ENCODE data around the gene STPG4. TPM values are rescaled to one million over a fixed set of nuclear protein-coding genes. Genes with fewer than 3 reads are reported as not detected.
"Not testable (repeated sequence)": the region's sequence is repeated elsewhere in the genome, so short reads cannot be mapped to it uniquely, and the experiment has no call there.

Gene STPG4
- total RNA-seq, 1 experiment from 2014 or later, result 0.79 TPM

DNA sequence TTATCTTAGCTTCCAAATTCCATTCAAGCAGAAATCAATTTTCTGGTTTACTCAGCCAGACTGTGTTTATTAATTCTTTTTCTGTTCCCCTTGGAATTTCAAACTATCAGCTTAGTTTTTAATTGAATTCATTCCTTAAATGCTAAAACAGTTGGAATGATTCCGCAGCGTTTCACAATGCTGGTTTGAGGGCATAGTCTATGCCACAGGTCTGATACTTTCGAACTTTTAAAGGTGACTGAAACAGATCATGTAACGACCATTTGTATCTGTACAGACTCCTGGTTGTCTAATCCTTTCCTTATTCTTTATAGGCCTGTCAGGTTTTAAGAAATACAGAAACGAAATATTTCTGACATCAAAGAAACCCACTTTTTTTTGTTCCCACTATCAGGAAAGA lies 45.4 kb downstream of the STPG4 start:
- H3K4me1 ChIP-seq, result peaks cover 22% of the 10 kb centered on the region
- CTCF ChIA-PET, result no interaction called here
- BruUV-seq (replicated peaks), result no TSS peak
- peaks cover 12% of the 10 kb centered on the region for H3K36me3 Mint-ChIP-seq (ENCODE audit: insufficient read depth, unreplicated experiment)
- peaks cover 6% of the 10 kb centered on the region for H3K9me3 ChIP-seq
- no peaks in the 10 kb centered on the region for H3K27me3 Mint-ChIP-seq (ENCODE audit: insufficient read depth, unreplicated experiment)
- intact Hi-C loops (cut with micrococcal nuclease; ENCODE audit: unreplicated experiment), result no loop called here
- no peak for DNase-seq
- peaks cover 22% of the 10 kb centered on the region for H3K4me1 Mint-ChIP-seq (ENCODE audit: low read depth, unreplicated experiment)
- H3K4me3 ChIP-seq (ENCODE audit: low read depth, low read length), result no peak overlapping the region
- POLR2A ChIA-PET, result no interaction called here
- H3K4me3 Mint-ChIP-seq (ENCODE audit: unreplicated experiment), result no peak overlapping the region
- no peaks in the 10 kb centered on the region for H3K36me3 ChIP-seq (ENCODE audit: control insufficient read depth, insufficient read depth, low read length)
- H3K9me3 Mint-ChIP-seq (ENCODE audit: unreplicated experiment), result peaks cover 10% of the 10 kb centered on the region
- H3K27me3 ChIP-seq (replicated peaks; ENCODE audit: control insufficient read depth, insufficient read depth, low read length), result no peaks in the 10 kb centered on the region
- TF ChIP-seq, protein P1, sequence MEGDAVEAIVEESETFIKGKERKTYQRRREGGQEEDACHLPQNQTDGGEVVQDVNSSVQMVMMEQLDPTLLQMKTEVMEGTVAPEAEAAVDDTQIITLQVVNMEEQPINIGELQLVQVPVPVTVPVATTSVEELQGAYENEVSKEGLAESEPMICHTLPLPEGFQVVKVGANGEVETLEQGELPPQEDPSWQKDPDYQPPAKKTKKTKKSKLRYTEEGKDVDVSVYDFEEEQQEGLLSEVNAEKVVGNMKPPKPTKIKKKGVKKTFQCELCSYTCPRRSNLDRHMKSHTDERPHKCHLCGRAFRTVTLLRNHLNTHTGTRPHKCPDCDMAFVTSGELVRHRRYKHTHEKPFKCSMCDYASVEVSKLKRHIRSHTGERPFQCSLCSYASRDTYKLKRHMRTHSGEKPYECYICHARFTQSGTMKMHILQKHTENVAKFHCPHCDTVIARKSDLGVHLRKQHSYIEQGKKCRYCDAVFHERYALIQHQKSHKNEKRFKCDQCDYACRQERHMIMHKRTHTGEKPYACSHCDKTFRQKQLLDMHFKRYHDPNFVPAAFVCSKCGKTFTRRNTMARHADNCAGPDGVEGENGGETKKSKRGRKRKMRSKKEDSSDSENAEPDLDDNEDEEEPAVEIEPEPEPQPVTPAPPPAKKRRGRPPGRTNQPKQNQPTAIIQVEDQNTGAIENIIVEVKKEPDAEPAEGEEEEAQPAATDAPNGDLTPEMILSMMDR (IDR thresholded peaks at IDR 0.05; ENCODE audit: insufficient read depth in 1 of 2, low read depth in 1 of 2, low read length in 1 of 2, severe bottlenecking in 1 of 2, unreplicated experiment in 1 of 2), result no peak
- H3K27ac Mint-ChIP-seq (ENCODE audit: unreplicated experiment), result no peak overlapping the region

DNA sequence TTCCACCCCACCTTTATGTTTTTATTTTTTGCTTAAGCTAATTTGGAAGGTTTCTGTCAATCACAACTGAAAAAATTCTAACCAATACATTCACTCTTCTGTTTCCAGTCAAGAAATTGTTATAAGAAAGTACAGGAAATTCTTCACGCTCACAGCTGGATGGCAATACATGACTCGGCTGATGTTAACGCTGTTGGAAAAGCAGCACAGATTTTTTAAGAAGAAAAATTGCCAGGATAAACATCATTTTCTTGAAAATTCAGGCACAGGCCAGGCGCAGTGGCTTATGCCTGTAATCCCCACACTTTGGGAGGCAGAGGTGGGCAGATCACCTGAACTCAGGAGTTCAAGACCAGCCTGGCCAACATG lies 46.1 kb downstream of the STPG4 start:
- TF ChIP-seq, protein P1 (IDR thresholded peaks at IDR 0.05; ENCODE audit: insufficient read depth in 1 of 2, low read depth in 1 of 2, low read length in 1 of 2, severe bottlenecking in 1 of 2, unreplicated experiment in 1 of 2), result no peak
- intact Hi-C loops (cut with micrococcal nuclease; ENCODE audit: unreplicated experiment), result no loop called here
- ChIA-PET POLR2A (no interaction called here), CTCF (no interaction called here)
- Mint-ChIP-seq H3K27me3 (ENCODE audit: insufficient read depth, unreplicated experiment) (no peaks in the 10 kb centered on the region), H3K9me3 (ENCODE audit: unreplicated experiment) (peaks cover 10% of the 10 kb centered on the region), H3K4me1 (ENCODE audit: low read depth, unreplicated experiment) (peaks cover 22% of the 10 kb centered on the region), H3K4me3 (ENCODE audit: unreplicated experiment) (no peak overlapping the region), H3K36me3 (ENCODE audit: insufficient read depth, unreplicated experiment) (peaks cover 12% of the 10 kb centered on the region), H3K27ac (ENCODE audit: unreplicated experiment) (peak overlapping the region; percentile 85)
- no peaks in the 10 kb centered on the region for H3K36me3 ChIP-seq (ENCODE audit: control insufficient read depth, insufficient read depth, low read length)
- H3K4me3 ChIP-seq (ENCODE audit: low read depth, low read length), result no peak overlapping the region
- no peak for DNase-seq
- H3K9me3 ChIP-seq, result peaks cover 6% of the 10 kb centered on the region
- peaks cover 25% of the 10 kb centered on the region for H3K4me1 ChIP-seq
- BruUV-seq (replicated peaks), result no TSS peak
- H3K27me3 ChIP-seq (replicated peaks; ENCODE audit: control insufficient read depth, insufficient read depth, low read length), result no peaks in the 10 kb centered on the region

DNA sequence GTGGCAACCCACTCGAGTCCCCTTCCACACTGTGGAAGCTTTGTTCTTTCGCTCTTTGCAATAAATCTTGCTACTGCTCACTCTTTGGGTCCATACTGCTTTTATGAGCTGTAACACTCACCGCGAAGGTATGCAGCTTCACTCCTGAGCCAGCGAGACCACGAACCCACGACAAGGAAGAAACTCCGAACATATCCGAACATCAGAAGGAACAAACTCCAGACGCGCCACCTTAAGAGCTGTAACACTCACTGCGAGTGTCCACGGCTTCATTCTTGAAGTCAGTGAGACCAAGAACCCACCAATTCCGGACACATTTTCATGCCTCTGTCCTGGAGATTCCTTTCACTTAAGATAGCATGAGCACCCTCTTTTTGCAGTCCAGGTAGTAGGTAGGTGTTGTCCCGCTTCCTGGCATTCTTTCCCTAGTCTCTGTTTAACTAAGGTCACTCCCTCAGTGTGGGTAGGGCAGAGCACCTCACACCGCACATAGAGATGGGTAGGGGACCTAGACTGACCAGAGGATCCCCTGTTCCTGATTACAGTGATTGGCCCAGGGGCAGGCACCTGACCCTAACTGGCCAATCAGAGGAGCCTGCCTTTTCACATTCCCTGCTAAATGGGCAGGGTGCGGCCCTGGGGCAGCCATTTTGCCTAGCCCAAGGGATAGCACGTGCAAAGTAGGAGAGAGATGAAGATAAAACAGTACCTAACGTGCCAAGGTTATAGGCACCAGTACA lies 46.7 kb downstream of the STPG4 start:
- intact Hi-C loops (cut with micrococcal nuclease; ENCODE audit: unreplicated experiment); H3K4me3 Mint-ChIP-seq (ENCODE audit: unreplicated experiment); H3K9me3 Mint-ChIP-seq (ENCODE audit: unreplicated experiment); H3K4me3 ChIP-seq (ENCODE audit: low read depth, low read length); H3K9me3 ChIP-seq; POLR2A ChIA-PET; H3K27me3 Mint-ChIP-seq (ENCODE audit: insufficient read depth, unreplicated experiment); H3K36me3 ChIP-seq (ENCODE audit: control insufficient read depth, insufficient read depth, low read length); H3K27me3 ChIP-seq (replicated peaks; ENCODE audit: control insufficient read depth, insufficient read depth, low read length); CTCF ChIA-PET: not testable (repeated sequence)
- H3K36me3 Mint-ChIP-seq (ENCODE audit: insufficient read depth, unreplicated experiment), result peaks cover 12% of the 10 kb centered on the region
- peak in 1 of 2 experiments; percentile 65 for DNase-seq
- peaks cover 30% of the 10 kb centered on the region for H3K4me1 ChIP-seq
- H3K4me1 Mint-ChIP-seq (ENCODE audit: low read depth, unreplicated experiment), result peaks cover 22% of the 10 kb centered on the region
- H3K27ac Mint-ChIP-seq (ENCODE audit: unreplicated experiment), result peak overlapping the region; percentile 85
- BruUV-seq (replicated peaks), result TSS peak; percentile 59

DNA sequence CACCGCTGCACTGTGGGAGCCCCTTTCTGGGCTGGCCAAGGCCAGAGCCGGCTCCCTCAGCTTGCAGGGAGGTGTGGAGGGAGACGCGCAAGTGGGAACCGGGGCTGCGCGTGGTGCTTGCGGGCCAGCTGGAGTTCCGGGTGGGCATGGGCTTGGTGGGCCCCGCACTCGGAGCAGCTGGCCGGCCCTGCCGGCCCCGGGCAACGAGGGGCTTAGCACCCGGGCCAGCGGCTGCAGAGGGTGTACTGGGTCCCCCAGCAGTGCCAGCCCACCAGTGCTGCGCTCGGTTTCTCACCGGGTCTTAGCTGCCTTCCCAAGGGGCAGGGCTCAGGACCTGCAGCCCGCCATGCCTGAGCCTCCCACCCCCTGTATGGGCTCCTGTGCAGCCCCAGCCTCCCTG lies 47.9 kb downstream of the STPG4 start:
- H3K4me3 Mint-ChIP-seq (ENCODE audit: unreplicated experiment); H3K36me3 ChIP-seq (ENCODE audit: control insufficient read depth, insufficient read depth, low read length); DNase-seq; BruUV-seq (replicated peaks); H3K27me3 Mint-ChIP-seq (ENCODE audit: insufficient read depth, unreplicated experiment); H3K9me3 Mint-ChIP-seq (ENCODE audit: unreplicated experiment); H3K27me3 ChIP-seq (replicated peaks; ENCODE audit: control insufficient read depth, insufficient read depth, low read length); intact Hi-C loops (cut with micrococcal nuclease; ENCODE audit: unreplicated experiment); H3K4me3 ChIP-seq (ENCODE audit: low read depth, low read length); H3K9me3 ChIP-seq: not testable (repeated sequence)
- Mint-ChIP-seq H3K36me3 (ENCODE audit: insufficient read depth, unreplicated experiment) (peaks cover 12% of the 10 kb centered on the region), H3K4me1 (ENCODE audit: low read depth, unreplicated experiment) (peaks cover 22% of the 10 kb centered on the region), H3K27ac (ENCODE audit: unreplicated experiment) (peak overlapping the region; percentile 71)
- ChIA-PET CTCF (interaction anchor here (0.6 kb wide), 1 partner anchor 169 kb away, joined by 5 read pairs; no protein-coding TSS in a partner anchor), POLR2A (interaction anchor here (0.6 kb wide), 1 partner anchor 123 kb away, joined by 3 read pairs; no protein-coding TSS in a partner anchor)
- H3K4me1 ChIP-seq, result peaks cover 31% of the 10 kb centered on the region

DNA sequence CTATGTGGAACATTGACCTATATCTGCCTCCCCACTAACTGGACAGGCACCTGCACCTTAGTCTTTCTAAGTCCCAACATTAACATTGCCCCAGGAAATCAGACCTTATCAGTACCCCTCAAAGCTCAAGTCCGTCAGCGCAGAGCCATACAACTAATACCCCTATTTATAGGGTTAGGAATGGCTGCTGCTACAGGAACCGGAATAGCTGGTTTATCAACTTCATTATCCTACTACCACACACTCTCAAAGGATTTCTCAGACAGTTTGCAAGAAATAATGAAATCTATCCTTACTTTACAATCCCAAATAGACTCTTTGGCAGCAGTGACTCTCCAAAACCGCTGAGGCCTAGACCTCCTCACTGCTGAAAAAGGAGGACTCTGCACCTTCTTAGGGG lies 48.9 kb downstream of the STPG4 start:
- H3K36me3 ChIP-seq (ENCODE audit: control insufficient read depth, insufficient read depth, low read length); H3K27me3 Mint-ChIP-seq (ENCODE audit: insufficient read depth, unreplicated experiment); H3K9me3 Mint-ChIP-seq (ENCODE audit: unreplicated experiment); H3K4me3 Mint-ChIP-seq (ENCODE audit: unreplicated experiment); POLR2A ChIA-PET; CTCF ChIA-PET; H3K27me3 ChIP-seq (replicated peaks; ENCODE audit: control insufficient read depth, insufficient read depth, low read length); intact Hi-C loops (cut with micrococcal nuclease; ENCODE audit: unreplicated experiment); H3K4me3 ChIP-seq (ENCODE audit: low read depth, low read length); H3K9me3 ChIP-seq; BruUV-seq (replicated peaks): not testable (repeated sequence)
- peaks cover 12% of the 10 kb centered on the region for H3K36me3 Mint-ChIP-seq (ENCODE audit: insufficient read depth, unreplicated experiment)
- H3K27ac Mint-ChIP-seq (ENCODE audit: unreplicated experiment), result peak overlapping the region; percentile 71
- H3K4me1 Mint-ChIP-seq (ENCODE audit: low read depth, unreplicated experiment), result peaks cover 22% of the 10 kb centered on the region
- H3K4me1 ChIP-seq, result peaks cover 31% of the 10 kb centered on the region
- peak in 1 of 2 experiments; percentile 30 for DNase-seq

DNA sequence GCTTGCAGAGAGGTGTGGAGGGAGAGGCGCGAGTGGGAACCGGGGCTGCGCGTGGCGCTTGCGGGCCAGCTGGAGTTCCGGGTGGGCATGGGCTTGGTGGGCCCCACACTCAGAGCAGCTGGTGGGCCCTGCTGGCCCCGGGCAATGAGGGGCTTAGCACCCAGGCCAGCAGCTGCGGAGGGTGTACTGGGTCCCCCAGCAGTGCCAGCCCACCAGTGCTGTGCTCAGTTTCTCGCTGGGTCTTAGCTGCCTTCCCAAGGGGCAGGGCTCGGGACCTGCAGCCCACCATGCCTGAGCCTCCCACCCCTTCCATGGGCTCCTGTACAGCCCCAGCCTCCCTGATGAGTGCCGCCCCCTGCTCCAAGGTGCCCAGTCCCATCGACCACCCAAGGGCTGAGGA lies 55.4 kb downstream of the STPG4 start:
- H3K4me1 Mint-ChIP-seq (ENCODE audit: low read depth, unreplicated experiment); H3K4me3 Mint-ChIP-seq (ENCODE audit: unreplicated experiment); H3K9me3 ChIP-seq; intact Hi-C loops (cut with micrococcal nuclease; ENCODE audit: unreplicated experiment); DNase-seq; BruUV-seq (replicated peaks); H3K36me3 Mint-ChIP-seq (ENCODE audit: insufficient read depth, unreplicated experiment); CTCF ChIA-PET; H3K36me3 ChIP-seq (ENCODE audit: control insufficient read depth, insufficient read depth, low read length); H3K4me1 ChIP-seq; H3K27me3 ChIP-seq (replicated peaks; ENCODE audit: control insufficient read depth, insufficient read depth, low read length); H3K27ac Mint-ChIP-seq (ENCODE audit: unreplicated experiment); H3K9me3 Mint-ChIP-seq (ENCODE audit: unreplicated experiment); POLR2A ChIA-PET; H3K4me3 ChIP-seq (ENCODE audit: low read depth, low read length); H3K27me3 Mint-ChIP-seq (ENCODE audit: insufficient read depth, unreplicated experiment): not testable (repeated sequence)
